VCaP (cell line): ENCODE results near the gene BRSK1.
A peak's percentile ranks its signal among the peaks of the same experiment; 100 is the strongest.

Experiments
- H3K27ac ChIP-seq: fragments of 450-650 bp; 2 replicates; pipeline ENCODE4 v1.5.1; 2017
- TF ChIP-seq, protein P1 (sequence below): fragments of 450-650 bp; conservative IDR thresholded peaks from 2 replicates; pipeline ENCODE4 v1.5.1; 2017; ENCODE audit warnings: mild to moderate bottlenecking, moderate library complexity

Gene BRSK1

GRCh38 chr19:55341595-55342531 lies 58.1 kb downstream of the BRSK1 start:
- peak overlapping the region; percentile 94; the same call in 1 of the 2 replicates for H3K27ac ChIP-seq
- TF ChIP-seq, protein P1, sequence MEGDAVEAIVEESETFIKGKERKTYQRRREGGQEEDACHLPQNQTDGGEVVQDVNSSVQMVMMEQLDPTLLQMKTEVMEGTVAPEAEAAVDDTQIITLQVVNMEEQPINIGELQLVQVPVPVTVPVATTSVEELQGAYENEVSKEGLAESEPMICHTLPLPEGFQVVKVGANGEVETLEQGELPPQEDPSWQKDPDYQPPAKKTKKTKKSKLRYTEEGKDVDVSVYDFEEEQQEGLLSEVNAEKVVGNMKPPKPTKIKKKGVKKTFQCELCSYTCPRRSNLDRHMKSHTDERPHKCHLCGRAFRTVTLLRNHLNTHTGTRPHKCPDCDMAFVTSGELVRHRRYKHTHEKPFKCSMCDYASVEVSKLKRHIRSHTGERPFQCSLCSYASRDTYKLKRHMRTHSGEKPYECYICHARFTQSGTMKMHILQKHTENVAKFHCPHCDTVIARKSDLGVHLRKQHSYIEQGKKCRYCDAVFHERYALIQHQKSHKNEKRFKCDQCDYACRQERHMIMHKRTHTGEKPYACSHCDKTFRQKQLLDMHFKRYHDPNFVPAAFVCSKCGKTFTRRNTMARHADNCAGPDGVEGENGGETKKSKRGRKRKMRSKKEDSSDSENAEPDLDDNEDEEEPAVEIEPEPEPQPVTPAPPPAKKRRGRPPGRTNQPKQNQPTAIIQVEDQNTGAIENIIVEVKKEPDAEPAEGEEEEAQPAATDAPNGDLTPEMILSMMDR, result no peak

DNA sequence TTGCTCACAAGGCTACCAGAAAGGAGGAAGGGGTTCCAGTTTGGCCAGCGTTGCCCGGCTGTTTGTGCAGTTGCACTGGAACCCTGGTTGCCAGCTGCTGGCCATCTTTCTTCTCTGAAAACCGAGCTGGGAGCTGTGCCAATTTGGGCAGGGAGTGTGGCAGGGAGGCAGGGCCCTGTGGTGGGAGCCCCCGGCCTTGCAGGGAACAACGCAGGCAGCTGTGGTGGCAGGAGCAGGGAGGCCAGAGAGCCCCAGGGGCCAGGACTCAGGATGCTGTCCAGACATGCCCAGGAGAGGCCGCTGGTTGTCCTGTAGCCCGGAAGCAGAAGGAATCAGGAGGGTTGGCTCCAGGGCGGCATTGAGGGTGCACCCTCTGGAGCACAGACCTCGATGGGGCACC lies 60.6 kb downstream of the BRSK1 start:
- no peak overlapping the region for H3K27ac ChIP-seq
- TF ChIP-seq, protein P1, result no peak

DNA sequence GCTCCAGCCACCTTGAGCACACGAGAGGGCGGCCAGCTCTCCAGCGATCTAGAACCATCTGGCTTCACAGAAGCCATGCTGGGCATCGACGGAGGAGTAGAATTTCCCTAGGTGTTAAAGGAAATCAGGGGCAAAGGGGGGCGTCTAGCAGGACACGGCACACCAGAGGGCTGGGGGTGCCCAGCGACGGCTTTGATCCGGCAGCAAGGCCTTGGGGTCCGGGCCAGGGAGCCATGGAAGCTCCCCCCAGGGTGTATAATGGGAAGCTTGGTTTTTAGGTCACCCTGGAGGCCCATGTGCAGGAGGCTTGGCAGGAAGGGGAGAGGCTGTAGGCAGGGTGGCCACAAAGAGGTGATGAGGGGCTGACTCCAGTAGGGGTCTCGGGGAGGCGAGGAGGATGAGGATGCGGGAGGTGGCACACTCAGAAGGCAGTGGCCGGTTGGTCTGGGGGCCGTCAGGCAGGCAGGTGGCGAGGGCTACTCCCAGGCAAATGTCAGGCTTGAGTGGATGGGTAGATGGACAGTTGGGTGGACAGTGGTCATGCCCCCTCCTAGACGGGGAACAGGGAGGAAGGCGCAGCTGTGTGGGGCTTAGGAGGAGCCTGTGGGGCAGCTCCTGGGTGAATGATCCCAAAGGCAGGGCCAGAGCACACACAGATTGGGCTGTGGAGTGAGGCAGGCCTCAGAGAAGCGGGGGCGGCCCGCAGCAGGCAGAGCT lies 61.5 kb downstream of the BRSK1 start:
- TF ChIP-seq, protein P1, result no peak
- H3K27ac ChIP-seq, result no peak overlapping the region

GRCh38 chr19:55345818-55346724 lies 62.3 kb downstream of the BRSK1 start:
- TF ChIP-seq, protein P1, result no peak
- H3K27ac ChIP-seq, result no peak overlapping the region

DNA sequence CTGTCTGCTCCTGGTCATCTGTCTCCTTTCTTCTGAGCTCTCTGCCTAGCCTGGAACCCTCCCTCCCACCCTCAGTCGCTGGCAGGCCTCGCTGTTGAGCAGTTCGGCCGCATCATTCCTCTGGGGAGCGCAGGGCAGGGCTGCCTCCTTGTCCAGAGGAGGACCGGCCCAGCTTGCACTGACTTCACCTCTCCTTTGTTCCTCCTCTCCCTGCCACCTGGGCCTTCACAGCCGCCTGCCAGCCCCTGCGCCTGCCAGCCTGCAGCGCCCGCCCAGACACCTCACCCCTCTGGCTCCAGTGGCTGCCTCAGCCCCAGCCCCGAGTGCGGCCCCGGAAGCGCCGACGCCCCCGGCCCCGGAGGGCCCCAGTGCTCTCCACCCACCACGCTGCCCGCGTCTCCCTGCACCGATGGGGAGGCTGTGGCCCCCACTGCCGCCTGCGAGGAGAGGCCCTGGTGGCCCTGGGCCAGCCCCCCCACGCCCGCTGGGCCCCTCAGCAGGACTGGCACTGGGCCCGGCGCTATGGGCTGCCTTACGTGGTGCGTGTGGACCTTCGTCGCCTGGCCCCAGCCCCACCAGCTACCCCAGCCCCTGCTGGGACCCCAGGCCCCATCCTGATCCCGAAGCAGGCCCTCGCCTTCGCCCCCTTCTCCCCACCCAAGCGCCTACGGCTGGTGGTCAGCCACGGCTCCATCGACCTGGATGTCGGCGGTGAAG lies 63.1 kb downstream of the BRSK1 start:
- TF ChIP-seq, protein P1, result no peak

GRCh38 chr19:55347442-55348009 lies 63.7 kb downstream of the BRSK1 start:
- TF ChIP-seq, protein P1, result no peak
- H3K27ac ChIP-seq, result no peak overlapping the region

More for the DNA sequence above, 63.1 kb downstream of the BRSK1 start:
- no peak overlapping the region for H3K27ac ChIP-seq
